Neural progenitor cell (in vitro differentiated cells): ENCODE data around the gene SNX4. TPM values are rescaled to one million over a fixed set of nuclear protein-coding genes. Genes with fewer than 3 reads are reported as not detected.
"Not testable (repeated sequence)": the region's sequence is repeated elsewhere in the genome, so short reads cannot be mapped to it uniquely, and the experiment has no call there.

ENCODE experiments used
- DNase-seq: peaks from one replicate; pipeline ENCODE4 v3.0.0-alpha.2; 2016; ENCODE audit warnings: low spot score
- H2AFZ ChIP-seq: fragments of 200-600 bp; sonication (generic); replicated peaks from 2 replicates; pipeline ENCODE4 v1.6.1; 2016; ENCODE audit warnings: antibody characterized with exemption
- H3F3A ChIP-seq: fragments of 200-600 bp; sonication (generic); 2 replicates; pipeline ENCODE4 v1.6.1; 2016; ENCODE audit warnings: antibody characterized with exemption, low read depth
- H3K27ac ChIP-seq: fragments of 200-600 bp; sonication (generic); 2 replicates; pipeline ENCODE4 v1.5.1; 2016; ENCODE audit warnings: mild to moderate bottlenecking
- H3K27me3 ChIP-seq: fragments of 200-600 bp; sonication (generic); 2 replicates; pipeline ENCODE4 v1.6.1; 2016; ENCODE audit warnings: mild to moderate bottlenecking, moderate library complexity
- H3K36me3 ChIP-seq: fragments of 200-600 bp; sonication (generic); 2 replicates; pipeline ENCODE4 v1.5.1; 2016
- H3K4me1 ChIP-seq: fragments of 200-600 bp; sonication (generic); 2 replicates; pipeline ENCODE4 v1.6.1; 2016; ENCODE audit warnings: mixed run types
- H3K4me2 ChIP-seq: fragments of 200-600 bp; sonication (generic); 2 replicates; pipeline ENCODE4 v1.6.1; 2016
- H3K4me3 ChIP-seq: fragments of 200-600 bp; sonication (generic); 2 replicates; pipeline ENCODE4 v1.5.1; 2016
- H3K79me2 ChIP-seq: fragments of 200-600 bp; sonication (generic); 2 replicates; pipeline ENCODE4 v1.6.1; 2016; ENCODE audit warnings: low read depth
- H3K9ac ChIP-seq: fragments of 200-600 bp; sonication (generic); 2 replicates; pipeline ENCODE4 v1.6.1; 2016
- H3K9me3 ChIP-seq: fragments of 200-600 bp; sonication (generic); 2 replicates; pipeline ENCODE4 v1.5.1; 2016; ENCODE audit warnings: low read depth
- H4K20me1 ChIP-seq: fragments of 200-600 bp; sonication (generic); 2 replicates; pipeline ENCODE4 v1.6.1; 2016; ENCODE audit warnings: low read depth
- H3K27ac Mint-ChIP-seq: 3 replicates; pipeline ENCODE4 v1.8.0; 2021; ENCODE audit warnings: mixed read lengths
- H3K27me3 Mint-ChIP-seq: 2 replicates; pipeline ENCODE4 v1.8.0; 2022; ENCODE audit warnings: low read depth, mild to moderate bottlenecking, inconsistent platforms, moderate library complexity, mixed read lengths; ENCODE audit not compliant: insufficient read depth
- H3K36me3 Mint-ChIP-seq: 3 replicates; pipeline ENCODE4 v1.8.0; 2021; ENCODE audit warnings: mixed read lengths
- H3K4me1 Mint-ChIP-seq: 3 replicates; pipeline ENCODE4 v1.8.0; 2021; ENCODE audit warnings: mixed read lengths
- H3K4me3 Mint-ChIP-seq: 3 replicates; pipeline ENCODE4 v1.8.0; 2021; ENCODE audit warnings: mild to moderate bottlenecking, moderate library complexity, mixed read lengths
- H3K9me3 Mint-ChIP-seq: 3 replicates; pipeline ENCODE4 v1.8.0; 2020; ENCODE audit warnings: mixed read lengths
- CTCF ChIP-seq: fragments of 200-600 bp; sonication (generic); IDR thresholded peaks from 2 replicates; pipeline ENCODE4 v1.5.1; 2017; ENCODE audit warnings: antibody characterized with exemption, mild to moderate bottlenecking
- EZH2 ChIP-seq: fragments of 200-600 bp; sonication (generic); IDR thresholded peaks from 2 replicates; pipeline ENCODE4 v1.6.1; 2017; ENCODE audit warnings: antibody characterized with exemption, mild to moderate bottlenecking, moderate library complexity
- EZH2phosphoT487 ChIP-seq: fragments of 200-600 bp; sonication (generic); IDR thresholded peaks from 2 replicates; pipeline ENCODE4 v1.6.1; 2017; ENCODE audit warnings: antibody characterized with exemption
- total RNA-seq: library from RNA; depleted of rRNA; stranded (reverse); fragments of >200 nt; gene quantifications from 2 replicates; pipeline ENCODE4 v1.2.3, GENCODE V29; 2015; ENCODE audit warnings: low replicate concordance

Gene SNX4
- total RNA-seq, 1 donor from 2014 or later, result 65.4 TPM

GRCh38 chr3:125414669-125415068 is 105.3 kb downstream of the SNX4 start:
- no peaks in the 10 kb centered on the region for H3K36me3 Mint-ChIP-seq
- H3K27ac ChIP-seq, result no peak overlapping the region
- H3K4me3 ChIP-seq, result no peak overlapping the region
- TF ChIP-seq CTCF (no peak), EZH2phosphoT487 (no peak), EZH2 (no peak)
- H3K4me1 ChIP-seq, result no peaks in the 10 kb centered on the region
- H4K20me1 ChIP-seq, result no peaks in the 10 kb centered on the region
- no peaks in the 10 kb centered on the region for H3F3A ChIP-seq
- H3K9me3 ChIP-seq, result no peaks in the 10 kb centered on the region
- H2AFZ ChIP-seq, result no peak overlapping the region
- H3K9me3 Mint-ChIP-seq, result no peaks in the 10 kb centered on the region
- peaks cover 4% of the 10 kb centered on the region for H3K4me1 Mint-ChIP-seq
- H3K36me3 ChIP-seq, result no peaks in the 10 kb centered on the region
- H3K27ac Mint-ChIP-seq, result no peak overlapping the region
- no peaks in the 10 kb centered on the region for H3K27me3 ChIP-seq
- H3K4me3 Mint-ChIP-seq, result no peak overlapping the region
- DNase-seq, result no peak
- no peak overlapping the region for H3K4me2 ChIP-seq
- peaks cover 5% of the 10 kb centered on the region for H3K27me3 Mint-ChIP-seq
- no peaks in the 10 kb centered on the region for H3K79me2 ChIP-seq
- no peak overlapping the region for H3K9ac ChIP-seq

GRCh38 chr3:125410922-125411321 is 109.1 kb downstream of the SNX4 start:
- Histone ChIP-seq H3K4me2 (no peak overlapping the region), H3K27ac (no peak overlapping the region), H3K9me3 (no peaks in the 10 kb centered on the region), H3K9ac (no peak overlapping the region), H3K79me2 (no peaks in the 10 kb centered on the region), H2AFZ (no peak overlapping the region), H3K4me3 (no peak overlapping the region), H4K20me1 (no peaks in the 10 kb centered on the region), H3F3A (no peaks in the 10 kb centered on the region), H3K36me3 (no peaks in the 10 kb centered on the region), H3K4me1 (no peaks in the 10 kb centered on the region), H3K27me3 (no peaks in the 10 kb centered on the region)
- Mint-ChIP-seq H3K4me1 (peaks cover 4% of the 10 kb centered on the region), H3K4me3 (no peak overlapping the region), H3K27ac (no peak overlapping the region), H3K9me3 (no peaks in the 10 kb centered on the region), H3K27me3 (peaks cover 6% of the 10 kb centered on the region), H3K36me3 (no peaks in the 10 kb centered on the region)
- DNase-seq, result no peak
- no peak for TF ChIP-seq EZH2phosphoT487

- H3K9me3 ChIP-seq, result no peaks in the 10 kb centered on the region
- no peaks in the 10 kb centered on the region for H3K36me3 Mint-ChIP-seq
- no peak overlapping the region for H2AFZ ChIP-seq
- H3K9ac ChIP-seq, result no peak overlapping the region
- TF ChIP-seq EZH2phosphoT487 (no peak), EZH2 (no peak), CTCF (no peak)
- H3K27ac ChIP-seq, result no peak overlapping the region
- no peaks in the 10 kb centered on the region for H4K20me1 ChIP-seq
- no peaks in the 10 kb centered on the region for H3K36me3 ChIP-seq
- H3K4me2 ChIP-seq, result no peak overlapping the region
- H3K27me3 Mint-ChIP-seq, result peaks cover 6% of the 10 kb centered on the region
- H3K9me3 Mint-ChIP-seq, result peaks cover 3% of the 10 kb centered on the region
- no peak overlapping the region for H3K4me3 ChIP-seq
- peaks cover 10% of the 10 kb centered on the region for H3K4me1 Mint-ChIP-seq
- DNase-seq, result no peak
- H3K4me3 Mint-ChIP-seq, result no peak overlapping the region
- no peak overlapping the region for H3K27ac Mint-ChIP-seq
- no peaks in the 10 kb centered on the region for H3K27me3 ChIP-seq
- H3K4me1 ChIP-seq, result peaks cover 2% of the 10 kb centered on the region
- H3F3A ChIP-seq, result no peaks in the 10 kb centered on the region
- no peaks in the 10 kb centered on the region for H3K79me2 ChIP-seq
Measured at GRCh38 chr3:125406070-125406469, 113.9 kb downstream of the SNX4 start.

- H3K27me3 Mint-ChIP-seq, H3K36me3 Mint-ChIP-seq, H3K4me2 ChIP-seq, H2AFZ ChIP-seq, H3F3A ChIP-seq, H3K9me3 Mint-ChIP-seq, H3K36me3 ChIP-seq, H3K4me3 ChIP-seq, H3K4me1 ChIP-seq, H3K9me3 ChIP-seq, H3K27ac Mint-ChIP-seq, DNase-seq, H3K27me3 ChIP-seq, H4K20me1 ChIP-seq, H3K9ac ChIP-seq, H3K27ac ChIP-seq, H3K4me3 Mint-ChIP-seq, H3K79me2 ChIP-seq: not testable (repeated sequence)
- peaks cover 15% of the 10 kb centered on the region for H3K4me1 Mint-ChIP-seq
Measured at GRCh38 chr3:125405515-125405914, 114.5 kb downstream of the SNX4 start.
